Smooth muscle cell (in vitro differentiated cells): ENCODE data around the gene OR8D4. TPM values are rescaled to one million over a fixed set of nuclear protein-coding genes. Genes with fewer than 3 reads are reported as not detected.

Experiments
- DNase-seq: peaks from one replicate; lab custom pipeline; 2025; ENCODE audit not compliant: unreplicated experiment; lab: John Stamatoyannopoulos, UW
- H2AFZ ChIP-seq: fragments of 200-600 bp; sonication (generic); 2 replicates; pipeline ENCODE4 v1.6.0; 2016; ENCODE audit warnings: antibody characterized with exemption, low read depth, mild to moderate bottlenecking
- H3F3A ChIP-seq: fragments of 200-600 bp; sonication (generic); 2 replicates; pipeline ENCODE4 v1.6.0; 2017; ENCODE audit warnings: antibody characterized with exemption, low read depth
- H3K27ac ChIP-seq: fragments of 200-600 bp; sonication (generic); 2 replicates; pipeline ENCODE4 v1.5.1; 2016; ENCODE audit warnings: low read depth, mild to moderate bottlenecking
- H3K27me3 ChIP-seq: fragments of 200-600 bp; sonication (generic); 2 replicates; pipeline ENCODE4 v1.6.1; 2016; ENCODE audit warnings: low read depth, mild to moderate bottlenecking
- H3K36me3 ChIP-seq: fragments of 200-600 bp; sonication (generic); 2 replicates; pipeline ENCODE4 v1.5.1; 2016; ENCODE audit warnings: low read depth
- H3K4me1 ChIP-seq: fragments of 200-600 bp; sonication (generic); 2 replicates; pipeline ENCODE4 v1.5.1; 2016; ENCODE audit warnings: low read depth
- H3K4me2 ChIP-seq: fragments of 200-600 bp; sonication (generic); 2 replicates; pipeline ENCODE4 v1.6.0; 2016; ENCODE audit warnings: mild to moderate bottlenecking
- H3K4me3 ChIP-seq: fragments of 200-600 bp; sonication (generic); 2 replicates; pipeline ENCODE4 v1.5.1; 2016; ENCODE audit warnings: mild to moderate bottlenecking
- H3K79me2 ChIP-seq: fragments of 200-600 bp; sonication (generic); 2 replicates; pipeline ENCODE4 v1.6.0; 2016; ENCODE audit warnings: low read depth, mild to moderate bottlenecking
- H3K9ac ChIP-seq: fragments of 200-600 bp; sonication (generic); 2 replicates; pipeline ENCODE4 v1.6.0; 2016; ENCODE audit warnings: low read depth
- H3K9me3 ChIP-seq: fragments of 200-600 bp; sonication (generic); replicated peaks from 2 replicates; pipeline ENCODE4 v1.5.1; 2016; ENCODE audit warnings: low read depth
- H4K20me1 ChIP-seq: fragments of 200-600 bp; sonication (generic); 2 replicates; pipeline ENCODE4 v1.6.0; 2016; ENCODE audit warnings: low read depth
- CTCF ChIP-seq: fragments of 200-600 bp; sonication (generic); IDR thresholded peaks from 2 replicates; pipeline ENCODE4 v1.5.1; 2017; ENCODE audit warnings: borderline replicate concordance, mild to moderate bottlenecking, antibody characterized with exemption; ENCODE audit not compliant: insufficient read depth, poor library complexity, severe bottlenecking
- WGBS: methylation state at CpG from one replicate; pipeline ENCODE4 v1.1.7; 2016; ENCODE audit warnings: low lambda C conversion rate; 5-methylcytosine and 5-hydroxymethylcytosine counted together
- polyA plus RNA-seq: library from polyadenylated mRNA; unstranded; fragments of >200 nt; fragmentation: Nextera tagmentation; extraction: Ambion mirVana; gene quantifications from 2 replicates; pipeline ENCODE4 v1.2.1, GENCODE V29; 2016
- total RNA-seq: library from RNA; depleted of rRNA; stranded (reverse); fragments of >200 nt; gene quantifications from 2 replicates; pipeline ENCODE4 v1.2.3, GENCODE V29; 2014

The OR8D4 gene
- total RNA-seq (not detected in 2 replicates), polyA plus RNA-seq (not detected in 2 replicates)

- TF ChIP-seq CTCF = no peak
- Histone ChIP-seq H3K27me3 (no peaks in the 10 kb centered on the region), H3K4me1 (peaks cover 7% of the 10 kb centered on the region), H3K36me3 (no peaks in the 10 kb centered on the region), H3K27ac (no peak within 1 kb of the TSS), H2AFZ (no peak within 1 kb of the TSS), H4K20me1 (no peaks in the 10 kb centered on the region), H3K79me2 (no peaks in the 10 kb centered on the region), H3F3A (no peaks in the 10 kb centered on the region), H3K4me3 (no peak within 1 kb of the TSS), H3K9ac (no peak within 1 kb of the TSS), H3K9me3 (no peaks in the 10 kb centered on the region), H3K4me2 (no peak within 1 kb of the TSS)
- no peak for DNase-seq
- 90% methylated on average over 1 of the region's 1 CpG for WGBS
Measured at GRCh38 chr11:123901867-123902266, at the start of gene OR8D4. Gene OR8D4 (plus strand): TSS chr11:123902167. CDS start chr11:123906432, 4,265 bp downstream.

GRCh38 chr11:123852321-123852720 lies 49.6 kb upstream of the OR8D4 start:
- Histone ChIP-seq H3F3A (no peaks in the 10 kb centered on the region), H3K4me2 (no peak overlapping the region), H3K27me3 (no peaks in the 10 kb centered on the region), H3K9me3 (no peaks in the 10 kb centered on the region), H3K4me3 (no peak overlapping the region), H3K27ac (no peak overlapping the region), H4K20me1 (no peaks in the 10 kb centered on the region), H2AFZ (no peak overlapping the region), H3K9ac (no peak overlapping the region), H3K36me3 (no peaks in the 10 kb centered on the region), H3K4me1 (no peaks in the 10 kb centered on the region), H3K79me2 (no peaks in the 10 kb centered on the region)
- no peak for DNase-seq
- TF ChIP-seq CTCF = no peak

GRCh38 chr11:123853038-123853437 lies 48.9 kb upstream of the OR8D4 start:
- Histone ChIP-seq H3F3A (no peaks in the 10 kb centered on the region), H3K27ac (no peak overlapping the region), H2AFZ (no peak overlapping the region), H3K27me3 (no peaks in the 10 kb centered on the region), H3K4me2 (no peak overlapping the region), H3K4me3 (no peak overlapping the region), H3K9me3 (no peaks in the 10 kb centered on the region), H3K79me2 (no peaks in the 10 kb centered on the region), H3K4me1 (no peaks in the 10 kb centered on the region), H3K36me3 (no peaks in the 10 kb centered on the region), H4K20me1 (no peaks in the 10 kb centered on the region), H3K9ac (no peak overlapping the region)
- no peak for TF ChIP-seq CTCF
- no peak for DNase-seq
- 90% methylated on average over 2 of the region's 2 CpGs for WGBS

GRCh38 chr11:123856444-123856843 lies 45.5 kb upstream of the OR8D4 start:
- Histone ChIP-seq H3K36me3 (no peaks in the 10 kb centered on the region), H3K4me2 (no peak overlapping the region), H3K9me3 (no peaks in the 10 kb centered on the region), H4K20me1 (no peaks in the 10 kb centered on the region), H3K27ac (no peak overlapping the region), H3F3A (no peaks in the 10 kb centered on the region), H3K4me1 (no peaks in the 10 kb centered on the region), H3K4me3 (no peak overlapping the region), H3K9ac (no peak overlapping the region), H2AFZ (no peak overlapping the region), H3K27me3 (no peaks in the 10 kb centered on the region), H3K79me2 (no peaks in the 10 kb centered on the region)
- no peak for DNase-seq
- no peak for TF ChIP-seq CTCF
- WGBS = 87% methylated on average over 2 of the region's 2 CpGs
